Measurements from ENCODE around the gene SHF. TPM values are rescaled to one million over a fixed set of nuclear protein-coding genes. Genes with fewer than 3 reads are reported as not detected.

Gene SHF
- total RNA-seq, 2 donors from 2014 or later: 42.0 to 53.8 TPM

DNA sequence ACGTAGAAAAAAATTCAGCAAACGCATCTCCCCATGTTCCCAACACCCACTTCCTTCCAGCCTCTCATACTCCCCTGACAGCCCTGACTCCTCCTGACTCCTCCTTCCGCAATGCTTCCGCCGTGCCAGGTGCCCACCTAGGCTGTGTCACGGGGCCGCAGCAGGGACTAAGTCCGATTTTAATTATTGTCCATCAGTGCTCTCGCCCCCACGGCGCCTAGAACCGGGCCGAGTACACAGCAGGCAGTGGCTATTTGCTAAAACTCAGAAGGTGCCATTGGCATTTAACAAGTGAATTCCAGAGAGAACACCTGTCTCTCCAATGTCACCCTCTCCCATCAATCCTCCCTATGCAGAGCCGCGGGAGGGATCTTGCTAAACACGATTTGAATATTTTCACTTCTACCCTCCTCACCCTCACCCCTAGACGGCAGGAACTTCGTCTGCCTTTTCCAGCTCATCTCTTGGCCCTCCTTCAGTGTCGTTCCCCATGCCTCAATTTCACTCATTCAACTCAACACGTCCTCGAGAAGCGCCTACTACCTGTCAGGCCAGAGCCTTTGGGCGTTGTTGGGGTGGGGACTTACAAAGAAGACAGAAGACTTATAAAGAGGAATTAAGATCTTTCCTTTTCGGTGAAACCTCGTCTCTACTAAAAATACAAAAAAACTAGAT lies 11.5 kb upstream of the SHF start:
- H3K4me1 Mint-ChIP-seq: peaks cover 3% of the 10 kb centered on the region
- no peaks in the 10 kb centered on the region for H3K9me3 Mint-ChIP-seq
- no peaks in the 10 kb centered on the region for H3K36me3 Mint-ChIP-seq (ENCODE audit: low read depth)
- TF ChIP-seq, protein P1, sequence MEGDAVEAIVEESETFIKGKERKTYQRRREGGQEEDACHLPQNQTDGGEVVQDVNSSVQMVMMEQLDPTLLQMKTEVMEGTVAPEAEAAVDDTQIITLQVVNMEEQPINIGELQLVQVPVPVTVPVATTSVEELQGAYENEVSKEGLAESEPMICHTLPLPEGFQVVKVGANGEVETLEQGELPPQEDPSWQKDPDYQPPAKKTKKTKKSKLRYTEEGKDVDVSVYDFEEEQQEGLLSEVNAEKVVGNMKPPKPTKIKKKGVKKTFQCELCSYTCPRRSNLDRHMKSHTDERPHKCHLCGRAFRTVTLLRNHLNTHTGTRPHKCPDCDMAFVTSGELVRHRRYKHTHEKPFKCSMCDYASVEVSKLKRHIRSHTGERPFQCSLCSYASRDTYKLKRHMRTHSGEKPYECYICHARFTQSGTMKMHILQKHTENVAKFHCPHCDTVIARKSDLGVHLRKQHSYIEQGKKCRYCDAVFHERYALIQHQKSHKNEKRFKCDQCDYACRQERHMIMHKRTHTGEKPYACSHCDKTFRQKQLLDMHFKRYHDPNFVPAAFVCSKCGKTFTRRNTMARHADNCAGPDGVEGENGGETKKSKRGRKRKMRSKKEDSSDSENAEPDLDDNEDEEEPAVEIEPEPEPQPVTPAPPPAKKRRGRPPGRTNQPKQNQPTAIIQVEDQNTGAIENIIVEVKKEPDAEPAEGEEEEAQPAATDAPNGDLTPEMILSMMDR (conservative IDR thresholded peaks at IDR 0.05): peak; percentile 2
- no peaks in the 10 kb centered on the region for H3K9me3 ChIP-seq (ENCODE audit: control insufficient read depth, low read length)
- H3K36me3 ChIP-seq (ENCODE audit: control insufficient read depth, insufficient read depth, low read length): no peaks in the 10 kb centered on the region
- peak; percentile 76 for DNase-seq
- H3K27me3 ChIP-seq (ENCODE audit: control insufficient read depth, insufficient read depth, low read length, poor library complexity, severe bottlenecking): no peaks in the 10 kb centered on the region
- H3K9ac ChIP-seq (ENCODE audit: extremely low read depth, low read length, poor library complexity, severe bottlenecking): peak overlapping the region; percentile 67
- H3K4me1 ChIP-seq (ENCODE audit: control insufficient read depth, insufficient read depth, low read length): no peaks in the 10 kb centered on the region
- WGBS, 2 experiments (ENCODE audit: insufficient coverage in 1 of 2, insufficient read length in 1 of 2): 4% methylated on average over 15 to 25 of the region's 25 CpGs
- peak overlapping the region; percentile 100 for H3K4me3 ChIP-seq (ENCODE audit: low read length)
- H3K27ac ChIP-seq (ENCODE audit: low read depth, low read length): peak overlapping the region; percentile 42
- peaks cover 17% of the 10 kb centered on the region for H3K27me3 Mint-ChIP-seq (ENCODE audit: insufficient read depth)
- peak overlapping the region; percentile 96 for H3K27ac Mint-ChIP-seq
- no peak overlapping the region for H3K4me3 Mint-ChIP-seq

DNA sequence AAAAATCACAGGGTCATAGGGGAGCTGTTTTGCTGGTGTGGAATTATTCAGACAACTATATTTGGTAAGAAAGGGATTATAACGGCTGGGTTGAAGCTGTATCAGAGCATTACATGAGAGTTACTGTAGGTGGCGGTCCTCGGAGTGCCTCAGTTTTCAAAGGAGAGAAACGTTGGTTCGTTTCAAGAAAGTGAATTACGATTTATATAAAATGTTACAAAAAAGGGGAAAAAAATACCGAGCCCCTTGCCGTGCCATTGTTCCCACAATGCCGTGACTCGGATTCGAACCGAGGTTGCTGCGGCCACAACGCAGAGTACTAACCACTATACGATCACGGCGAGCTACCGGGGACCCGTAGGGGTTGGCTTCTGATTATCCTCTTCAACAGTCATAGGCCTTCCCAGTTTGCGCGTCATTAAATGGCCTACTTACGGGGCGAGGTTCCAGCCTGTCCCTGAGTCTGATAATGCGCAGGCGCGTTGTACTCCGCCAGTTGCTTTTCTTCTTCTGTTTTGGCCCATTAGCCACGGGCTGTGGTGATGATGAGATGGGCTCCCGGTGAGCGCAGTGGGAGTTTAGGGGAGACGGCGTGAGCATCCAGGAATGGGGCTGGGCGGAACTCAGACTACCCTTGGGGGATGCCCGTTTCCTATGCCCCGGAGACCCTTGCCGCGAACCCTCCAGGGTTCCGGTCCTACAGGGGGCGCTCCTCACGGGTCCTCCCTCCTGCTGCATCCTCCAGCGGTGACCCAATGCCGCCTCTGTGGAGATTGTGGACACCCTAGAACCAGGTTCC lies 10.8 kb upstream of the SHF start:
- H3K27me3 ChIP-seq (ENCODE audit: control insufficient read depth, insufficient read depth, low read length, poor library complexity, severe bottlenecking): no peaks in the 10 kb centered on the region
- no peaks in the 10 kb centered on the region for H3K9me3 Mint-ChIP-seq
- WGBS, 2 experiments (ENCODE audit: insufficient coverage in 1 of 2, insufficient read length in 1 of 2): 0% methylated on average over 22 to 42 of the region's 42 CpGs
- TF ChIP-seq, protein P1 (conservative IDR thresholded peaks at IDR 0.05): peak; percentile 91
- H3K36me3 ChIP-seq (ENCODE audit: control insufficient read depth, insufficient read depth, low read length): no peaks in the 10 kb centered on the region
- H3K27me3 Mint-ChIP-seq (ENCODE audit: insufficient read depth): peaks cover 11% of the 10 kb centered on the region
- H3K36me3 Mint-ChIP-seq (ENCODE audit: low read depth): no peaks in the 10 kb centered on the region
- H3K4me3 Mint-ChIP-seq: no peak overlapping the region
- H3K4me1 ChIP-seq (ENCODE audit: control insufficient read depth, insufficient read depth, low read length): no peaks in the 10 kb centered on the region
- H3K4me1 Mint-ChIP-seq: peaks cover 3% of the 10 kb centered on the region
- peak; percentile 98 for DNase-seq
- H3K27ac Mint-ChIP-seq: peak overlapping the region; percentile 96
- peak overlapping the region; percentile 100 for H3K4me3 ChIP-seq (ENCODE audit: low read length)
- H3K9me3 ChIP-seq (ENCODE audit: control insufficient read depth, low read length): no peaks in the 10 kb centered on the region
- peak overlapping the region; percentile 84 for H3K27ac ChIP-seq (ENCODE audit: low read depth, low read length)
- H3K9ac ChIP-seq (ENCODE audit: extremely low read depth, low read length, poor library complexity, severe bottlenecking): peak overlapping the region; percentile 67

DNA sequence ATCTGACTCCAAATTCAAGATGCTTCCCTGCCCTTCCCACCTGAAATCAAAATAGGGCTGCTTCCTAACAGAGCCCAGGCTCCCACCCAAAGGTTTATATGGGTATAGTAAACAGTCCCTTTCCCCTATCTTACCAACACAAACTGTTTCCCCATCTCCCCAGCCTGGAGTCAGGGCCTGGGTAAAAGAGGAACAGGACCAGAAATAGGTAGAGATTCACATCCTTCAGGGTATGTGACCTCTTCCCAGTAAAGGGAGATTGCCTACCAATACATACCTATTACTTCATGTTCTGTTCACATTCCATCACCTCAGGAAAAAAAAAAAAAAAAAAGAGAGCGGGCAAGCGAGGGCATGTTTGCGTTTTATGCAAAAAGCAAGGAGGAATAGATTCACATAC lies 9.7 kb upstream of the SHF start:
- WGBS, 2 experiments (ENCODE audit: insufficient coverage in 1 of 2, insufficient read length in 1 of 2): no CpG with 5 or more reads among the region's 3 CpGs
- no peaks in the 10 kb centered on the region for H3K9me3 ChIP-seq (ENCODE audit: control insufficient read depth, low read length)
- Mint-ChIP-seq H3K4me1 (peaks cover 3% of the 10 kb centered on the region), H3K4me3 (no peak overlapping the region), H3K9me3 (no peaks in the 10 kb centered on the region), H3K27ac (no peak overlapping the region), H3K36me3 (ENCODE audit: low read depth) (no peaks in the 10 kb centered on the region), H3K27me3 (ENCODE audit: insufficient read depth) (peaks cover 2% of the 10 kb centered on the region)
- no peaks in the 10 kb centered on the region for H3K36me3 ChIP-seq (ENCODE audit: control insufficient read depth, insufficient read depth, low read length)
- no peaks in the 10 kb centered on the region for H3K27me3 ChIP-seq (ENCODE audit: control insufficient read depth, insufficient read depth, low read length, poor library complexity, severe bottlenecking)
- no peak overlapping the region for H3K27ac ChIP-seq (ENCODE audit: low read depth, low read length)
- H3K4me3 ChIP-seq (ENCODE audit: low read length): peak overlapping the region; percentile 100
- no peak for DNase-seq
- TF ChIP-seq, protein P1 (conservative IDR thresholded peaks at IDR 0.05): no peak
- no peak overlapping the region for H3K9ac ChIP-seq (ENCODE audit: extremely low read depth, low read length, poor library complexity, severe bottlenecking)
- no peaks in the 10 kb centered on the region for H3K4me1 ChIP-seq (ENCODE audit: control insufficient read depth, insufficient read depth, low read length)

All from endodermal cell (in vitro differentiated cells).